GM12872 (cell line): ENCODE results near the gene UNK.

Experiments used
- CTCF ChIP-seq: IDR thresholded peaks from 3 replicates; pipeline ENCODE4 v1.5.1; 2011; ENCODE audit warnings: low read depth, mild to moderate bottlenecking, low read length, moderate library complexity; ENCODE audit not compliant: insufficient read depth

UNK gene

GRCh38 chr17:75813081-75814020 lies 28.7 kb downstream of the UNK start:
- TF ChIP-seq CTCF: no peak

- TF ChIP-seq CTCF: no peak
These were observed 29.4 kb downstream of the UNK start for GRCh38 chr17:75814021-75814395.

GRCh38 chr17:75814900-75815373 lies 30.3 kb downstream of the UNK start:
- no peak for TF ChIP-seq CTCF

GRCh38 chr17:75815399-75815798 lies 30.8 kb downstream of the UNK start:
- TF ChIP-seq CTCF: no peak

- TF ChIP-seq CTCF: no peak
These were observed 32.1 kb downstream of the UNK start for GRCh38 chr17:75816693-75817092.

GRCh38 chr17:75817571-75817970 lies 33.0 kb downstream of the UNK start:
- TF ChIP-seq CTCF: no peak

GRCh38 chr17:75818326-75818885 lies 33.8 kb downstream of the UNK start:
- no peak for TF ChIP-seq CTCF
